Activated gamma-delta T cell treated with anti-CD3 and anti-CD28 coated beads, Interleukin-2, amount 50 U/mL, for 16 hours (primary cell): Measurements from ENCODE around the gene SRPRB.

ENCODE experiments used
- DNase-seq: peaks from one replicate; pipeline ENCODE4 v3.0.0-alpha.2; 2020; ENCODE audit warnings: low read depth

SRPRB gene

DNA sequence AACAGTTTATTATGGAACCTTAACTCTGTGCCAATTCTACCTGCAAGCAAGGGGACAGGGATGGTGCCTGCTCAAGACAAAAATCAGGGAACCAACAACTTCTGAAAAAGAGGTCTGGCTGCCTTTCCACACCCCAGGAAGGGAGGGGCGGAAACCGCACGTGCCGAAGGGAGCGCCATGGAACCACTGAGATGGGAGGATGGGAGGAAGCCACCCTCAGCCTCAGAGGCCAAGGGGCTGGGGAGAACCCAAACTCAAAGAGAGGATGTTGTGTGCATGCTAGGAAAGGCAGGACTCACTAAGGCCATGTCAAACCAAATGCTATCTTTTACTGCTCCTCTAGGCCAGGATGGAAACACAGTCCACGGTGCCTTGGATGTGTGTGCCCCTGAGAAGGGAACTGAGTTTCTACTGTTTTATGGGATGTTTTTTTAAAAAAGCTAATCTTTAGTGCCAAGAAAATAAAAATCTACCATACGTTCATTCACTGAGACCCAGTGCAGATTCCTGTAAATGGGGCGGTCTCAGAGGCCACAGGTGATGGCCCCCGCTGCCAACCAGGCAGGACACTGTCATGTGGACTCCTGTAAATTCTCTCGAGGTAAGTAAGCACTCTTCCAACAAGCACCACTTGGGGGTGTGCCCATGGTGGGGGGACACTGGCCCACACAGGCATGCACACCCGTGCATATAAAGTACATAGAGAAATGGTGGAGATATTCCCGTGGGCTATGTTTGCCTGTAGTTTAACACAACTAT, 20.5 kb downstream of the SRPRB start:
- no peak for DNase-seq

DNA sequence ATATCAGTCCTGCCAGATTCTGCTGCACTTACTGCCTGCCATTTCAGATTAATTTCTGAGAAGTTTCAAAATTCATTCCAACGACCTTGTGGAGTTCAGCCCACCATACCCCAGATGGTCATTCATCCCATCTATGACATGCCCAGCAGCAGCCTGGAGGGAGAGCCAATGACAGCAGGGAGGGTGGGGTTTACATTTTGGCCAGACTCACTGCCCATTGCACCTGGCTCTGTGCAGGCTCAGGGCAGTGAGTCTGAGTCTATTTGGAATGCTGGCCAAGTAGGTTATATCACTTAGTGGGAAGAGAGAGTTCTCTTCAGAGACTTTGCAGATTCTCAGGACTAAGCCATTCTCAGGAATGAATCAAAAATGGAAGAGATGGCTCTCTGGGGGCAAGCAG, 21.5 kb downstream of the SRPRB start:
- no peak for DNase-seq

DNA sequence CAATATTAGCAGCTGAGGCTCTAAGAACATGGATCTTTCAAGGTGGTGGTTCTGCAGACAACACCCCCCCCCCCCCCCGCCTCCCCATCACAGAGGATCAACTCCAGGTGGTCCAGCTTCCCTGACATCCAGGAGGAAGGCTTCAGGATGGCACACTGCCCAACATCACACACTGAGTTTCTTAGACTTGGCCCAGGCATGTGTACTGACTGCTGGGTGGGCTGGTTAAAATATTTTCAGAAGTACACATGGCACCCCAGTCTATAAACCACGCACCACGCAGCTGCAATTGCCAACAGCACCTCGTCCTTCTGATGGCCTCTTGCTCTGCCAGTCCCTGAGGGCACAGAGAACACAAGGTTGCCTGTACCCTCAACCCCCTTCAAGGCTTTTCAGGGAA, 22.1 kb downstream of the SRPRB start:
- DNase-seq: no peak

DNA sequence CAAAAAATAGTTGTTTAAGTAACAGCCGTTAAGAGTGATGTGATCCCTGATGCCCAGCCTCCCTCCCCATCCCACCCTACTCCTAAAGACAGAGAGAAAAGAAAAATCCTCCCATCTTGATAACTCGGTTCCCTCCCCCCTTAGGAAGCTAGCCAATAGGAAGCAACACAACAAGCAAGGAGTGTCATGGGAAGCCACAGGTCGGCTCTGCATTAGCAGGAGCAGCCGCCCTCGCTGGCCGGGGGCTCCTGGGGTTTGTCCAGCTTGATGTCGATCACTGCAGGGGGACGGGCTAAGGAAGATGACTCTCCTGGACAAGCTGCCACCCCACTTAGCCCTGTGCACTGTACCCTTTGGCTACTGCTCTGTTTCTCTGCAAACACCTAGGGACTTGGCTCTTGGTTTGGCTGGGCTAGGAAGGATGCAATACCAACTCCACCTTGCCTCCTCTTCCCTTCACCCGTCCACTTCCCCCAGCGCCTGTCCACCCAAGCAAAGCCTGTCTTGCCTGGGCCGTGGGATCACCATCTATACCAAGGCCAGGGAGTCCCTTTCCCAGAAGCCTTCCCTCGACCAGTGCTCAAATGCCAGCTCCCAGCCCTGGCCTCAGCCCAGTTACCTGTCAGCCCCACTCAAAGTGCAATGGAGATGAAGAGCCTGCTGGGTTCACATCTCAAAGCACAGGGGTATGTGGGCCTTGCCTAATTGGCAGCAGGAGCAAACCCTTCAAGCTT, 23.1 kb downstream of the SRPRB start:
- DNase-seq: no peak

DNA sequence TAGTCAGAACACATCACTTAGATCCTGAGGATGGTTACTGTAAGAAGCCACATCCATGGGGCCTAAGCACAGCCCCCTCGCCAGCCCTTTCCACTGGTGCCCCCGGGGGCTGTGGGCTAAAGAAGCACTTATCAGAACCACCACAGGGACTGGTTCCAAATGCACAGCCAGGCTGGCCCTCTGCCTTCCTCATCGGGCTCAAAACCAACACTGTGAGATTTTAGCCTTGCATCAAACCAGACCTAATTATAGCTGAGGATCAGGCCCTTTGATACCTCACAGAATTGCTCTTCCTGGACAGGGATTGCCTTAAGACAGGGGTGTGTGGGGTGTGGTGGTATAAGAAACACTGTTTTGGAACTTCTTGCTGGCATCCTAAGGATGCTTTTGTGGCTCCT, 23.7 kb downstream of the SRPRB start:
- no peak for DNase-seq

DNA sequence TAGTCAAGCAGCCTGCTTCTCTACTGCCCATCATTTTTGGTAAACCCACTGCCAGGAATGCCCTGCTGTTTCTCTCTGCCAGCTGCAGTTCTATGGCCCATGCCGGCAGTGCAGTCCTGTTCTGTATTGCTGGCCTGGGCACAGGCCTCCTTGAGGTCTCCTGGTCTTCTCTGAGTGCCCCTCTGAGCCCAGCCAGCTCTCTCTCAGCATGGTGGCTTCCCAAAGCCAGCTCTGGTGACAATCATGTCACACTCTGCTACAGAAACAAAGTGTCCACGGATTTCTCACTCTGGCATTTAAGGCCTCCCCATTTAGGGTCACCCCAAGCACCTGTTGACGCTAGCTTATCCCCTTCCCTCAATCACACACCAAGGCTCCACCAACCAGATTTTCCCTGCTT, 24.5 kb downstream of the SRPRB start:
- DNase-seq: no peak

DNA sequence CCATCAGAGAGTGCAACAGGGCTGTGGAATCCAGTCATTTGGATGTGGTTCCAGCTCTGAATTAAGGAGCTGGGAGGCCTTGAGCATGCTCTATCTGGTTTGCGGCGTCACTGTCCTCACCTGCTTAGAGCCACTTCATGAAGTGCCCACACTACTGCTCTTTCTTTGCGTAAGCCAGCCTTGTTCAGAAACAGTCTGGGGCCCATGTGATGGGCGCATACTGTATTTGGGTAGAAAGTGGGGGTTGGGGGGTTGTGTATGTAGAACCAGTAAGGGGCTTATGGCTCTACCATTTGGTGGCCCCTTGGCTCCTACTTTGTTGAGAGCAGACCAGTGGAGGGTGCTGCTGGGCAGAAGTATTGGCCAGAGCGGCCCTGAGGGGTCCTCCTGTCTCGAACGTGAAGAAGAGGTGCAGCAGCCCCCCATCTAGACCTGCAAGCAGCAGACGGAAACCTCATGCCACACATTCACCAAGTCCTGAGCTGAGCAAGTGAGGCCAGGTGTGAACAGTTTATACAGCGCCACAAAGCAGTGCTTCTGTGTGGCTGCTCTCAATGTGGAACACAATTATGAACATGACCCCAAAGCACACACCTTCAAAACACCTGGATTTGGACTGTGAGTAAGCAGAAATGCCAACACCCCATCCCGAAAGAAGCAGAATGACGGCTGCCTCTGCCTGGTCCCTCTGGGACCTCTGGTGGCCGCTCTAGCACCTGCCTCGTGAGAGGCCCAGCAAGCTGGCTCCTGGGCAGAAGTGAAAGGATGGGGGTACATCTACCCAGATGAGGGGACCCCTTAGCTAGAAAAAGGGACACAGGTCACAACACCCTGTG, 26.6 kb downstream of the SRPRB start:
- no peak for DNase-seq

DNA sequence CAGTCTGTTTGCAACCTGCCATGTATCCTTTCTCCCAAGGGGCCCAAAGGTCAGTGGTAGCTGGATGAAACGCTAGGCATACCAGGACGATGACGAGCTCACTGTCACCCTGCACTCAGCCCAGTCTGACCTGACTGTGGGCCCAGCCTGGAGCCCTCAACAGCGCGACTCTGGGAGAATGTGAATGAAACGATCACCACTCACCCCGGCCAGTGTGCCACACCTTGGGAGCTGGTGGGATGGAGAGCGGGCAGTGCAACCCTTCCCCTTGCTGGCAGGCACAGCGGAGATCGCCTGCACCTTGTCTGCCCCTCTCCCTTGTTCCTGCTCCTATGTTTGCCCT, 27.2 kb downstream of the SRPRB start:
- no peak for DNase-seq

DNA sequence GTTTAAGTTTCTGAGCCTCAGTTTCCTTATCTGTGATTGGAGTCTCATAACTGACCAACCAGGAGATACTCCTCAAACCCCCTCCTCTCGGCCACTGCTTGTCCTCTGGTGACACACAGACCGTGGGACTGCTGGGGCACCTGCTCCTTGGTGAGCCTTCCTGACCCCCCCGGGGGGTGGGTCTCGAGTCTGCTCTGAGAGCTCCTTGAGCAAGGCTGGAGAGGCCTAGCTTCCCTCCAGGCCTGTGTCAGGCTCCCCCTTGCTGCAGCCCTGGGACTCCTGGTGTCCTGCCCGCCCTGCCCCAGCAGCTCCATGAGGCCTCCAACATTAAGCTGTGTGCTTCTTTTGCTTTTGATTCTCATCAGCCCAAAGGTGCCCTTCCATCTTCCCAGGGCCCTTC, 27.7 kb downstream of the SRPRB start:
- DNase-seq: no peak

DNA sequence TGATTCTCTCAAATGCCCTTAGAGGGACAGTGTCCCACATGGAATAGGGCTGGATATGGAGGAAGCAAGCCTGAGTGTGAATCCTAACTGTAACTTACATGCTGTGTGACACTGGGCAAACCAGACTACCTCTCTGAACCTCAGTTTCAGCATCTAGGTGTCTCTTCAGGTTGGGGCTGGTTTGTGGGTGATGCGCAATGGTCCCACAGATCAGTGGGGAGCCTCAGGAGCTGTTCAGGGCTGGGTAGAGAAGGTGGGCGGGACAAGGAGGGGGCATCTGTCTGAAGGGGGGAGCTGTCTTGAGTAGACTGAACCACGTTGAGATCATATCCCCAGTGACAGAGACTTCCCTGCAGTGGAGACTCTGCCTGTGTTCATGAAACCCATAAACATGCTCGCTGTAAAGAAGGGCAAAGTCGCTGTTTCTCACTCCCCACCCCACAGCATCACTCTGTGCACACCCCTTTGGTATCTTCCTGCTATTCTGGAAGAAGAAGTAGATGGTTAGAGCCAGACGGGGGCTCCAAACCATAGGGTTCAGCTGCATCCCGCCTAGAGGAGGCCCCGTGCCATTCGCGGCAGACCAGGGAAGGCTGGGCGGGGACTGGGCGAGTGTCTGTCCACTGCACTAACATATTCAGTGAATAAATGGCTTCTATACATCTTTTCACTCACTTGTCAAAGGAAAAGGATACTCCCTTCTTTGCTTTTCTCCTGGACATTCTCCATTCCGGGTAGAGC, 28.4 kb downstream of the SRPRB start:
- DNase-seq: no peak

DNA sequence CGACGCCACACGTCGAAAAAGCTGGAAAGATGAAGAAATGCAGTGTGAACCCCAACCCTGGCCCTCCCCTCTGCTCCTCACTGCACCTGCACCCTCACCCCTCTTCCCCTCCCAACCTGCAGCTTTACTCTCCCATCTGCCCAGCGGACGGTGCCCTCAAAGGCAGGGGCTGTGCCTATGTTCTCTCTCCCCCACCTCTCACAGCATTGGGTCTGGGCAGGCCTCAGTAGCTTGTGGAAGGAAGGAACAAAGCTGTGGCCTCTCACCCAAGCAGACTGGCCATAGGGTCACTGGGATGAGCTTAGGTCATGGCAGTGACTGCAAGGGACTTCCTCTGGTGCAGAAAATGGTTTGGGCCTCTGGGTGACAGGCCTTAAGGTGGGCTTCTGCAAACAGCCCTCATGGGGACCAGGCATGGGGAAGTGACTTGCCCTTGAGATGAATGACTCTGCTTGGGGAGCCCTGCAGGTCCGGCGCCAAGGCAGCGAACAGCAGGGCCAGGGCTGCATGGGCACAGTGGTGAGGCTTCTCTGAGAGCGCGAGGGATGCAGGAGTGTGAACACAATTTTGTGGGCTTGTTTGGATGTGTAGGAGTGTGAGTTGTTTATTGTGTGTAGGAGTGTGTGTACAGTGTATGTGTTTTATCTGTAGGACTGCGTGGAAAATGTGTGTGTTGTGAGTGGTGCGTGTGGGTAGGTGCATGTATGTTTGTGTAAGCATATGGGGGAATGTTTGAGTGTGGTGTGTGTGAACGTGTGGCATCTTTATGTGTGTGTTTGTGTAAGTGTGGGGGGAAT, 29.2 kb downstream of the SRPRB start:
- no peak for DNase-seq

DNA sequence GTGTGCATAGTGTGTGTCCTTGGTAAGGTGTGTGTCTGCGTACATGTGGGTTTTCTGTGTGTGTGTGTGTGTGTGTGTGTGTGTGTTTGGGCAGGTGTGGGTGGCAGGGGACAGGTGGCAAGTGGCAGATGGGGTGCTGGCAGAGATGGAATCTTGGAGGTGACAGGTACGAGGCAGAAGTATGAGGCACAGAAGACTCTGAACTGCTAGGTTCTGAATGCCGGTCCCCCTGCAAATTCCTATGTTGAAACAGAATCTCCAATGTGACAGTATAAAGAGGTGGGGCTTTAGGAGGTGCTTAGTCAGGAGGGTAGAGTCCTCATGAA, 29.8 kb downstream of the SRPRB start:
- no peak for DNase-seq

DNA sequence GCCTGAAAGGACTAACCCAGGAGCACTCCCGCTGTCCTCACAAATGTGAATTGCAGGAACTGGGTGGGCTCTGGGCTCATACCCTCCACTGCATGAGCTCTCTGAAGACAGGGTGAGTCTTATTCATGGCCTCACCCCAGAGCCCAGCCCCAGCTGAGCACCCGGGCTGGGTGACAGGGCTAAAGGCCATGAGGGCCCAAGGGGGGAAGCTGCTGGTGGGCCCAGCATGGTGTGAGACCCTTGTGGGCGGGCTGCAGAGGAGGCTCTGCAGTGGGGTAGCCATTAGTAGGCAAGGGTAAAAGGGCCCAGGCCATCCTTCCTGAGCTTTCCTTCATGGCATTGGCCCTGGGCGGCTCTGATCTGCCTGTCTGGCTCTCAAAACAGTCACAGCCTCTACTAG, 30.3 kb downstream of the SRPRB start:
- no peak for DNase-seq

DNA sequence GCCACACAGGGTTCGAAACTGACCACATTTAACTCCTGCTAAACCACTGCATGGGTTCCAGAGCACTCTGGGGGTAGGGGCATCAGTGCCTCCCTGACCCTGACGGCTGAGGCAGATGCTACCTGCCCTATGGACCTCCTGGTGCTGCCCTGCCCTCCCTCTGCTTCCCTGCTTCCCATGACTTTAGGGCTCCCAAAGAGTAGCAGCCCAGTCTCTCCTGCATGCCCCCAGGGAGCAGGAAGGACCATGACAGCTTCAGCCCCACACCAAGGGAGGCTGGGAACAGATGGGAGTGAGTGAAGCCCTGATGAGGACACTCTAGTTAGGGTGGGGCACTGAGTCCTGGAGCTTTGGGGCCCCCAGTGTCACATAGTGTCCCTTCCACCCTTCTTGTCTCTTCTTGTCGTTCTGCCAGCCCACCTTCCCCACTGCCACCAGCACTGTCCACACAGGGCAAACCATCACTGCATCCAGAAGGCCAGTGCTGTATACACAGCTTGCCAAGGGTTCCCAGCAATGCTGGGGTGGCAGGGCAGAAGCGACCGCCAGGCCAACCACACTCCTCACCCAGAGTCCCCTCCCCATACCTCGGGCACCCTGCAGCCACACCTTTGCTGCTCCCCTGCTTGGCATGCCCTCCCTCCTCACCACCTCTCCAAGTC, 31.0 kb downstream of the SRPRB start:
- DNase-seq: no peak

DNA sequence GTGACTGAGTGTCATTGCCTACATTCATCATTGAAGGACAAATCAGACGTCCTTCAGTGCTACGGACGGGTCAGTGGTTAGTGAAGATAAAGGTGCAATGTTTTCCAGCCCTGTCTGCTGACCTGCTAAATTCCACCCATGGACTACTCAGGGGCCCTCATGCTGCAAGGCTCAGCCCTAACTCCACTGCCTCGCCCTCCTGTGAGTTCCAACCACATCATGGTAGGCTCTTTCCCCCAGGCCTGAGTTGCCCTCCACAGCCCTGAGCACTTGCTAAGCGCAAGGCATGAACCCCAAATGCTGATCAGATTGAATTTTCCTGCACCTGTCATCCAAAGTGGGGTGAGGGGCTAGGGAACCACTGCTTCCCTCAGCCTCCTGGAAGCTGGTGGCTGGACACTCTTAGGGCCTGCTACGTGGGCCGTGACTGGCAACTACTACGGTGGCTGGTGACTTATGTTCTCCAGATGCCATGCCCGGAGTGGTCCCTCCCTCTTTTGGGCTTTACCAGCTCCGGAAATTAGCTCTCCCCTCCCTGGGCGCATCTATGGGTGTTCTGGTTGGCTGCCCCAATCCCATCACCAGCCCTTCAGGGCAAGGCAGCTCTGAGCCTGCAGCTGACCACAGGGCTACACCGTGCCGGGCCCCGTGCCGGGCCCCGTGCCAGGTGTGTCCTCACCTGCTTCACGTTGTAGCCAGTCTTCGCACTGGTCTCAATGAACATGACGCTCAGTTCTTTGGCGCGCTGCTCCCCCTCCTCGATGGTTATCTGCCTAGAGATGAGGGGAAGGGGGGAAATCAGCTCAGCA, 32.1 kb downstream of the SRPRB start:
- DNase-seq: no peak

DNA sequence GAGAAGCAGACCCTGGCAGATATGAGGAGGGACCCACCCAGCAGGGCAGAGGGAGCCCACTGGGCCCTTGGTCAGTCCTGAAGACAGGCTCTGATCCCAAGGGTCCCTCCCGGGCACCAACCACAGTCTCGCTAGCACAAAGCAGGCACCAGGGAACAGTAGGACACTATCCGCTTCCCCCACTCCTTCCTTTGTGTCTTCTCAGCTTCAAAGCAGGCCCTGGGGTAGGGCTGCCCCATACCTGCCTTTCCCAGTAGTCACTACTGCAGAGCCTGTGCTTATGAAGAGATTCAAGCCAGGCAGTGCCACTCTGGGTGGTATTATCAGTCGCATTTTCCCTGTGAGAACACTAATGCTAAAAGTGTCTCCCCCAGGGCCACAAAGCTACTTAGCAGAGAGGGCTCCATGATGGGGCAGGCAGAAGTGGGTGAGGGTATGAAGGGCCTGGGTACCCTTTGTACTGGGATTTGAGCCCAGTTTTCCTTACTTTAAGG, 32.7 kb downstream of the SRPRB start:
- DNase-seq: no peak

DNA sequence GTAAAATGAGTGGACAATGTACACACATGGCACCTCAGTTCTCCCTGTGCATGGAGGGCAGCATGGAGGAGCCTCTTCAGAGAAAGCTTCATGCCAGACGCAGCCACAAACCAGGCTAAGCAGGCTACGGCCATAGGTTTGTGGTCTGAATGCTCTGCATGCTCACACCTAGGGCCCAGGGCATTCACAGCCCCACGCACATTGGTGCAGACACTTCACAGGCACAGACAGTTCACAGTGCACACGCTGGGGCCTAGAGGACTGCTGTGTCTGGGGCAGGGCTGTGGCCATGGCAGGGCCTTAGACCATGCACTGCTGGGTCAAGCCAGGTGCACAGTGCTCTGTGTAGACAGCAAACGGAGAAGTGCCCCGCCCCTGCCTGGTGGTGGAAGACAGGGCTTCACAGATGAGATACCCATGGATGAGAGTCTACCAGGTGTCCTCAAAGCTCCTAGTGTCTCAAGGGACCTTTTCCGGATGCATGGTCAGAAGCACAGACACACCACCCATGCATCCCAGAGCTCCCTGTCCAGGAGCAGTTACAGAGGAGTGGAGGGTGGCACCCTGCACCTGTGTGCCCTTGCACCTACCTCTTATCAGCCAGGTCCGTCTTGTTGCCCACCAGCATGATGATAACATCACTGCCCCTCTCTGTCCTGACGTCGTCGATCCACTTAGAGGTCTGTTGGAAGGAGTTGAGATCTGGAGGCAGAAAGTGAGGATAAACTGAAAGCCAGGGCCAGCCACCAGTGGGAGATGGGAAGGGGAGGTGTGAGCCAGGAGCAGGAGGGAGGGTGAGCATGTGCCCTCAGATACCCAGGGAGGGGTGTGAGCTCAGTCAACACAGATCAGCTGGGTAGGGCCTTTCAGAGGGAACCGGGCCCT, 33.5 kb downstream of the SRPRB start:
- DNase-seq: no peak

DNA sequence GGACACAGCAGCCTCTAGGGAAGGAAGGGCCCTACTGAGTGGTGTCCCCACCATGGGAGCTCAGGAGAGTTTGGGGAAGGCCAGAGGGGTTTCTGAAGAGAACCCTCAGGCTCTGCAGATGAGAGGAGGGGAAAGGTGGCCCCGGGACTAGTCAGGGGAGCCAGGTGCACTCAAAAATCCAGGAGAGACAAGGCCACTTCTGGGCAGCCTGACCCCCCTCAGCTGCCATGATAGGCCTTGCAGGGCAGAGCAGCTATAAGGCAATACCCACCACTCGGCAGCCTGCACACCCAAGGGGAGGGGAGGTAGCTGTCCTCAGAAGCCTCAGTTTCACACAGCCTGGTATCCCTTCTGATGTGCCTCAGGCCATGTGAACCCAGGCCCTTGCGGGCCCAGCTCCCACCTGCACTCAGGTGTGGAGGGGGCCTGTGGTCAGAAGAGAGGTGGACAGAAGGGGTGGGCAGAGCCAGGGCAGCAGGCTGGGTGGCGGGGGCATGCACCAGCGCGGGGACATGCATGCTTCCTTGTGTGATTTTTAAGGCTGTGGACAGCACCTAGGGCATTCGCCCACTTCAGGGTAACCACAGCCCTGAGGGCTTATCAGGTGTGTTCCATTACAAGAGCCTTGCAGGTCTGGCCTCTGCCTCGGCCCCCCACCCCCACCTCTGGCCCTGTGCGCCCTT, 34.6 kb downstream of the SRPRB start:
- no peak for DNase-seq
